Measurements from ENCODE around the gene LTB4R2. TPM values are rescaled to one million over a fixed set of nuclear protein-coding genes. Genes with fewer than 3 reads are reported as not detected.
A peak's percentile ranks its signal among the peaks of the same experiment; 100 is the strongest.

The LTB4R2 gene
- total RNA-seq, 2 donors from 2014 or later: 19.5 to 27.3 TPM

DNA sequence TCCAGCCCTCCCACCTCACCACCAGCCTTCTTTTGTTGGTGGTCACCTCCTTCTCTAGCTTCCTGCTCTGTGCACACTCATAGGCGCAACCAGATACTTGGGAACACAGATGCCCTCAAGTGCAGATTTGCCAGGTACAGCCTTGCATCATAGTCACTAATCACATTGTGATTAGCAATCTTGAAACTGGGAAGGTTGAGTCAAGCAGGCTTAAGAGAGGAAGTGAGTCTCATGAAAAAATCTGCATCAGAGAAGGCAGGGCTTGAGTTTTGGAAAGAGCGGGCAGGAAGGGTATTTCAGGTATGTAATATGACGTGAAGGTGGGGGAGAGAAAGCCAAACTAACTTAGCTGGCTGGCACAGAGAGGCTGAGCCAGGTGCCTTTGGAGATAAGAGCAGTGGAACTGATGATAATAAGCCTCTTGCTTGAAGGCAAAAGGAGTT is 35.8 kb upstream of the LTB4R2 start:
- no peaks in the 10 kb centered on the region for H3K36me3 ChIP-seq
- WGBS: 75% methylated on average over 3 of the region's 3 CpGs
- intact Hi-C loops (cut with DNase I): no loop called here
- H3K27ac ChIP-seq: no peak overlapping the region
- no peak for DNase-seq (ENCODE audit: low spot score)
- H3K4me3 ChIP-seq: no peak overlapping the region
- TF ChIP-seq POLR2A (IDR thresholded peaks at IDR 0.05) (peak; percentile 31), POLR2AphosphoS5 (IDR thresholded peaks at IDR 0.05) (peak; percentile 4)
- TF ChIP-seq, protein P1, sequence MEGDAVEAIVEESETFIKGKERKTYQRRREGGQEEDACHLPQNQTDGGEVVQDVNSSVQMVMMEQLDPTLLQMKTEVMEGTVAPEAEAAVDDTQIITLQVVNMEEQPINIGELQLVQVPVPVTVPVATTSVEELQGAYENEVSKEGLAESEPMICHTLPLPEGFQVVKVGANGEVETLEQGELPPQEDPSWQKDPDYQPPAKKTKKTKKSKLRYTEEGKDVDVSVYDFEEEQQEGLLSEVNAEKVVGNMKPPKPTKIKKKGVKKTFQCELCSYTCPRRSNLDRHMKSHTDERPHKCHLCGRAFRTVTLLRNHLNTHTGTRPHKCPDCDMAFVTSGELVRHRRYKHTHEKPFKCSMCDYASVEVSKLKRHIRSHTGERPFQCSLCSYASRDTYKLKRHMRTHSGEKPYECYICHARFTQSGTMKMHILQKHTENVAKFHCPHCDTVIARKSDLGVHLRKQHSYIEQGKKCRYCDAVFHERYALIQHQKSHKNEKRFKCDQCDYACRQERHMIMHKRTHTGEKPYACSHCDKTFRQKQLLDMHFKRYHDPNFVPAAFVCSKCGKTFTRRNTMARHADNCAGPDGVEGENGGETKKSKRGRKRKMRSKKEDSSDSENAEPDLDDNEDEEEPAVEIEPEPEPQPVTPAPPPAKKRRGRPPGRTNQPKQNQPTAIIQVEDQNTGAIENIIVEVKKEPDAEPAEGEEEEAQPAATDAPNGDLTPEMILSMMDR (IDR thresholded peaks at IDR 0.05): no peak
- no peaks in the 10 kb centered on the region for H3K27me3 ChIP-seq (replicated peaks; ENCODE audit: insufficient read depth)
- no peaks in the 10 kb centered on the region for H3K4me1 ChIP-seq (replicated peaks)
- no peaks in the 10 kb centered on the region for H3K9me3 ChIP-seq

DNA sequence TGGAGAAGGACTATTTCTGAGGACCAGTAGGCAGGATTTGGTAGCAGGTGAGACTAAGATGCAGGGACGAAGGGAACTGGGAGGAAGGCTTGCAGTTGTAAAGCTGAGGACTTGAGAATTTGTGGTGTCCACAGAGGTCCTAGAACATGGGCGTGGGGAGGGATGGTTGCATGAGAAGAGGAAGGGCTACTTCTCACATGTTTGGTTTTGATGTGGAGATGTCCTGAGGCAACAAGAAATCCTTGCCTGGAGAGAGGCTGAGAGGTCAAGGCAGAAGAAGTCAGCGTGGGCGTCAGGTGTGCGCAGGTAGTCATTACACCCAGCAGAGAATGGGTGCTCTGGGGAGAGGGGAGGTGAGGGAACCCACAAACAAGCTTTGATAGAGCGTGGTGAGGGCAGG is 32.9 kb upstream of the LTB4R2 start:
- TF ChIP-seq, protein P1 (IDR thresholded peaks at IDR 0.05): no peak
- TF ChIP-seq POLR2A (IDR thresholded peaks at IDR 0.05) (no peak), POLR2AphosphoS5 (IDR thresholded peaks at IDR 0.05) (no peak)
- 92% methylated on average over 6 of the region's 6 CpGs for WGBS
- no peaks in the 10 kb centered on the region for H3K27me3 ChIP-seq (replicated peaks; ENCODE audit: insufficient read depth)
- H3K9me3 ChIP-seq: no peaks in the 10 kb centered on the region
- no peak overlapping the region for H3K4me3 ChIP-seq
- H3K27ac ChIP-seq: no peak overlapping the region
- intact Hi-C loops (cut with DNase I): no loop called here
- H3K4me1 ChIP-seq (replicated peaks): no peaks in the 10 kb centered on the region
- DNase-seq (ENCODE audit: low spot score): no peak
- no peaks in the 10 kb centered on the region for H3K36me3 ChIP-seq

DNA sequence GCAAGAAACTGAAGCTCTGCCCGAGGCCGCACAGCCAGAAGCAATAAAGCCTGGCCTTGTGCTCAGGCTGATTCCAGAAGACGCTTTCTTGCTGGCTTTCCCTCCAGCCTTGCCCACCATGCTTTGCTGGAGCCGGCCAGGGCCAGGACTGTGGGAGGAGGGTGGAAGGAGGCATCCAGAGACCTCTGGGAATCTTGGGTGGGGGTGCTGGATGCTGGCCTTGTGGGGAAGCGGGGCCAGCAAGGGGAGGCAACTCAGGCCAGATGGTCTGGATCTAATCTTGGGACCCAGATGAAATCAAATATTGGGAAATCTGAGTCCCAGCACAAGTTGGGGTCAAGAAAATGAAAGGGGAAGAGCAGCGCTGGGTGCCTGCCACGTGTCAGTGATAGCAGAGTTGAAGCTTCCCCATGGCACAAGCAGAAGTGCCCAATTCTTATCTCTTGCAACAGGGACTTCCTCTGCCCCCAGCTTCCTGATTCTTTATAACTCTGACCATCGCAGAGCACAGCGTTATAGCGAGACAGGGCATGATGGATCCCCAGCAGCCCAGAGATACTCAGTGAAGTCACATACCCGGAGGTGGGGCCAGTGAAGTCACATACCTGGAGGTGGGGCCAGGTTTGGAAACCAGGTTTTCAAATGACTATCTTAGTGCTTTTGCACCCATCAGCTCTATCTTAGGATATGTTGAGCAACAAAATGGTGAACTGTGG is 32.2 kb upstream of the LTB4R2 start:
- DNase-seq (ENCODE audit: low spot score): no peak
- TF ChIP-seq POLR2AphosphoS5 (IDR thresholded peaks at IDR 0.05): no peak
- no peak for TF ChIP-seq POLR2A (IDR thresholded peaks at IDR 0.05)
- TF ChIP-seq, protein P1 (IDR thresholded peaks at IDR 0.05): no peak
- Histone ChIP-seq H3K36me3 (no peaks in the 10 kb centered on the region), H3K4me1 (replicated peaks) (no peaks in the 10 kb centered on the region), H3K9me3 (no peaks in the 10 kb centered on the region), H3K4me3 (no peak overlapping the region), H3K27ac (no peak overlapping the region), H3K27me3 (replicated peaks; ENCODE audit: insufficient read depth) (no peaks in the 10 kb centered on the region)
- 83% methylated on average over 11 of the region's 11 CpGs for WGBS
- intact Hi-C loops (cut with DNase I): no loop called here

DNA sequence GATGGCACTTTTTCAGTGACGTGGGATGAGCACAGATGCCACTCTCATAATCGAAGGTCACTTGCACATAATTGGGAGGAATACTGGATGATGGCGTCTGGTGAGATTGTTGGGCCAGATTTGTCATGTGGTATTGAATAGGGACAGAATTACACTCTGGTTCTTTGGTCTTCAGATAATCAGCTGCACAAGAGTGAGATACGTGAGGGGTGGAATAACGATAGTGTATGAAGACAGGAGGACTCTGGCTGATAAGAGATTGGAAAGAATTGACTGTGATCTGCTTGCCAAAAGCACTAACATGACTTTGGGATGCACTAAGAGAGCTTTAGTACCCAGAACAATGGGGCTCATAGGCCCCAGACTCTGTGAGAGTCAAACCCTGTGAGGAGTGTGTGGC is 31.5 kb upstream of the LTB4R2 start:
- Histone ChIP-seq H3K27ac (no peak overlapping the region), H3K36me3 (no peaks in the 10 kb centered on the region), H3K9me3 (no peaks in the 10 kb centered on the region), H3K4me3 (no peak overlapping the region), H3K27me3 (replicated peaks; ENCODE audit: insufficient read depth) (no peaks in the 10 kb centered on the region), H3K4me1 (replicated peaks) (no peaks in the 10 kb centered on the region)
- 91% methylated on average over 5 of the region's 5 CpGs for WGBS
- TF ChIP-seq POLR2A (IDR thresholded peaks at IDR 0.05): no peak
- TF ChIP-seq POLR2AphosphoS5 (IDR thresholded peaks at IDR 0.05): no peak
- TF ChIP-seq, protein P1 (IDR thresholded peaks at IDR 0.05): no peak
- intact Hi-C loops (cut with DNase I): no loop called here
- DNase-seq (ENCODE audit: low spot score): no peak

All from prostate gland (tissue), 2 donors.